D721Med (cell line): ENCODE results near the gene LMCD1.

ENCODE experiments used
- DNase-seq: peaks from one replicate; pipeline ENCODE4 v3.0.0; 2011; ENCODE audit warnings: low spot score; ENCODE audit not compliant: insufficient read length
- FAIRE-seq: peaks from 2 replicates; lab custom pipeline; 2011; peaks lifted over from hg19 to GRCh38; lab: Jason Lieb, UNC
- TF ChIP-seq, protein P1 (sequence below): IDR thresholded peaks from 2 replicates; pipeline ENCODE4 v1.5.1; 2012; ENCODE audit warnings: mild to moderate bottlenecking, control low read depth; ENCODE audit not compliant: insufficient read depth; ENCODE audit errors: missing control alignments

LMCD1 gene

DNA sequence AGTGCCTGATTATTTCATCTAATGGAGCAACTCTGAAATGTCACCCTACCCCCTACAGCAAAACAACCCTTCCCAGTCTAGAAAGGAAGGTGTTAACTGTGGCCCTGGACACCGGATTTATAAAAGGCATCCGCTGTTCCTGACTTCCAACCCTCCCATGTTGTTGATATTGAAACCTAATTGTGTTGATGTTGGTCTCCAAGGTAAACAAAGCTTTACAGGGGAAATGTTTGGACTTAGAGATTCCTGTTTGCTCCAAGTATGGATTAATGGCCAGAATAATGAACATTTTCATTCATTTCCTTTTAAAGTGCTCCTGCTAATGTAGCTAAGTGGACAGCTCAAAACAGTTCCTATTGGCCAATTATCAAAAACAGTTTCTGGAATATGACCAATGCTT lies 19.4 kb upstream of the LMCD1 start:
- no peak for DNase-seq
- TF ChIP-seq, protein P1, sequence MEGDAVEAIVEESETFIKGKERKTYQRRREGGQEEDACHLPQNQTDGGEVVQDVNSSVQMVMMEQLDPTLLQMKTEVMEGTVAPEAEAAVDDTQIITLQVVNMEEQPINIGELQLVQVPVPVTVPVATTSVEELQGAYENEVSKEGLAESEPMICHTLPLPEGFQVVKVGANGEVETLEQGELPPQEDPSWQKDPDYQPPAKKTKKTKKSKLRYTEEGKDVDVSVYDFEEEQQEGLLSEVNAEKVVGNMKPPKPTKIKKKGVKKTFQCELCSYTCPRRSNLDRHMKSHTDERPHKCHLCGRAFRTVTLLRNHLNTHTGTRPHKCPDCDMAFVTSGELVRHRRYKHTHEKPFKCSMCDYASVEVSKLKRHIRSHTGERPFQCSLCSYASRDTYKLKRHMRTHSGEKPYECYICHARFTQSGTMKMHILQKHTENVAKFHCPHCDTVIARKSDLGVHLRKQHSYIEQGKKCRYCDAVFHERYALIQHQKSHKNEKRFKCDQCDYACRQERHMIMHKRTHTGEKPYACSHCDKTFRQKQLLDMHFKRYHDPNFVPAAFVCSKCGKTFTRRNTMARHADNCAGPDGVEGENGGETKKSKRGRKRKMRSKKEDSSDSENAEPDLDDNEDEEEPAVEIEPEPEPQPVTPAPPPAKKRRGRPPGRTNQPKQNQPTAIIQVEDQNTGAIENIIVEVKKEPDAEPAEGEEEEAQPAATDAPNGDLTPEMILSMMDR = no peak
- FAIRE-seq = no peak

DNA sequence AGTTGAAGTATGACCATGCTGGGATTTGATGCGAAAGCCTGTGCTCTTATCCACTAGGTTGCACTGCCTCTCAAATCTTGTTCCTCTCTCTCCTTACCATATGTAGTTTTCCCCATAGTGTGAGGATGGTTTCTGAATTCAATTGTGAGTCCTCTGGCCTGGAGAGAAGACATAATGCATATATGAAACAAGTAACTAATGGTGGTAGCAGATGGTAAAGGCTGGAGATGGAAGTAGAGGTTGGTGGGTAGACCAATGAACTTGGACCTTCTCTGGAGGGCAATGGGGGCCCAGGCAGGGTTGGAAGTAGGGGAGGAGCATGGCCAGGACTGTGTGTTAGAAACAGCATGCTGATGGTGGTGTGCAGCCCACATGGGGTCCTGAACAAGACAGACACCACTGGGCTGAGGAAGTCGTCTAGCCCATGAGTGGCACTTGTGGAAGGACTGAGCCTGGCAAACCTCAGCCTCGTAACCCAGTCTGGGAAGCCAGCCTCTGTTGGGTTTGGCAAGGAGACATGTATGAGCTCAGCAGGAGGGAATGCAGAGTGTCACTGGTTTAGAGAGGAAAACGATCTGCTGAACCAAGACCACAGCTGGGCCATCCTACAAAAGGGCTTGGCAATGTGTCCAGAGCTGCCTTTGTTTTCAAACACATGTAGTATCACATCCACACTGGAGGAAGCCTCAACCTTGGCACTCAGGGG lies 18.5 kb upstream of the LMCD1 start:
- FAIRE-seq = no peak
- DNase-seq = no peak
- TF ChIP-seq, protein P1 = no peak

DNA sequence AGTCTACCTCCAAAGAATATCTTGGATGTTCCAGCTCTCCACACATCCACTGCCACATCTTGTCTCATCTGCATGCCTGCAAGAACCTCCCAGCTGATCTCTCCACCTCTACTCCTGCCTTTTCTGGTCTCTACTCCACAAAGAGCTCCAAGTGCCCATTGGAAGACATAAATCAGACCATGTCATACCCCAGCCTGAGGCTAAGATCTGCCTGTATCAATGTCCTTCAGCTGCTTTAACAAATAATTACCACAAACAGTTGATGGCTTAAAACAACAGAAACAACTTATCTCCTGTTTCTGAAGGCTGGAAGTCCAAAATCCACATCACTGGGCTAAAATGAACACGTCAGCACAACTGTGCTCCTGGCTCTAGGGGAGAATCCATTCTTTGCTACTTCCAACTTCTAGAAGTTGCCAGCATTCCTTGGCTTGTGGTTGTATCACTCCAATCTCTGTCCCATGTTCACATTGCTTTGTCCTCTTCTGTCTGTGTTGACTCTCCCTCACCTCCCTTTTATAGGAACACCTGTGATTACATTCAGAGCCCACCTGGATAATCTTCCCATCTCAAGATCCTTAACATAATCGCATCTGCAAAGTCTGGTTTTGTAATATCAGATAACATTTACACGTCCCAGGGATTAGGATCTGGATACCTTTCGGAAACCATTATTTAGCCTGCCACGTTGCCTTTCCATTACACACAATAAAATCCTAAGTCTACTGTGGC lies 17.0 kb upstream of the LMCD1 start:
- DNase-seq (no peak), FAIRE-seq (no peak)
- TF ChIP-seq, protein P1 = no peak

DNA sequence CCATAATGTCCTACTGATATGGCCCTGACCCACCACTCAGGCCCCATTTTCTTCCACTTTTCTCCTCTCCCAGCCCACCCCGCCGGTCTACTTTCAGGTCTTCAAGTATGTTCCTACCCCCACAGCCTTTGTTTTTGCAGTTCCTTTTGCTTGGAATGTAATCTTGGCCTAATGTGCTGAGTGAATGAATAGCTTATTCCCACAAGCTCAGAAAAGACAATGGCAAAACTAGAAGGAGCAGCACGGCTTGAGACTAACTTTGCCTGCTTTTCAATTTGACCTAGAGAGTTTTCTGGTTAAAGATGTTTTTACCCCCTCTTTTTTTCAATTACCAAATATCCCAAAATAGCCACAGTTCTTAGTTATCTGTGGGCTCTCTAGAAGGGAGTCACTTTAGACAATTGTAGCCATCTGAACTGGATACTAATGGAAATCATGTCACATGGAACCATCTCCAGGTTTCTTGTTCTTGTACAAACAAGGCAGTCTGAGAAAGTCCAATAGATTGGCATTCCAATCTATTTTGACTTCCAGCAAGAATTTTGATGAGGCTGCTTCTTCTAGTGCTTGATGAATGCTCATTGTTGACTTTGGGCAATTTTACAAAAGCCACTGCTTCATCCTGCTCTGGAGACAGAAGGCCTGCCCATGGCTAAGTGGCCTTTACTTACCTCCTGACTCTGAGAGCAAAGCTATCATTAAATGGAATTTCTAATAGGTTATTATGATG lies 16.3 kb upstream of the LMCD1 start:
- no peak for DNase-seq
- TF ChIP-seq, protein P1 = no peak
- no peak for FAIRE-seq

DNA sequence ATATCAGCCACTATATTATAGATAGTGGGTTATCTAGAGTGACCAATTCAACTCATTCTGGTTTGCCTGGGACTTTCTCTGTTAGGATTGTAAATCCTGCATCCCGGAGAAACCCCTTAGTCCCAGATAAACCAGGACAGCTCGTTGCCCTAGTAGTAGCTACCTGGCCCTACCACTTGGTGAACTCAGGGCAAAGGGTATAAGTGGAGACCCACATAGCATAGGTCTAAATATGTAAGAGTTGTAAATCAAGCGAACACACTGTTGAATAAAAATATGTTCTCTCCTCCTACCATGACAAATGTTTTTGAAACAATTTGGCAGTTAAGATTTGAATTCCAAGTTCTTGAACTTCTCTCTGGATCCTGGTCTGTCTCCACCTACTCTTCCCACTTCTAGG lies 15.7 kb upstream of the LMCD1 start:
- no peak for FAIRE-seq
- no peak for DNase-seq
- TF ChIP-seq, protein P1 = no peak

DNA sequence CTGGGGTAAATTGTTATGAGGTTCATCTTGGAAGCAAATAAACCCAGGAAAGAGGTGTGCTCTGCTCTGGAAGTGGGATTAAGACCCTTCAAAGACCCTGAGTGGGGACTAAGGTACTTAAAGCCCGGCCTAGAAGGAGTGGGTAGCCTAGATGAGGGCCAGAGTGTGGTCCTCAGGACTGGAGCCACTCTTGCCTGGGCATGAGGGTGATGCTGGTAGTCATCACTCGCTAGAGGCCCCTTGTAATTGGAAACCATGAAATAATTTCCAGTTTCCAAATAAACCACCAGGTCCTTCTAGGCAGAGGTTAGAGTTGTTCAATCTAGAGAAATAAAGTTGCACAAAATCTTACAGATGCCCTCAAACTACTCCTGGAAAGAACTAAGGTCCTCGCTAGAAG lies 15.2 kb upstream of the LMCD1 start:
- FAIRE-seq = no peak

More for the DNA sequence above, 15.2 kb upstream of the LMCD1 start:
- TF ChIP-seq, protein P1 = no peak
- DNase-seq = no peak
